GM12878 (cell line): Measurements from ENCODE around the gene DOCK1. TPM values are rescaled to one million over a fixed set of nuclear protein-coding genes. Genes with fewer than 3 reads are reported as not detected.

Experiments
- ATAC-seq: fragments of 200-7000 bp; cut with Tn5 transposase; 3 replicates; pipeline ENCODE4 v1.9.1; 2020; ENCODE audit warnings: mild to moderate bottlenecking, moderate library complexity
- BruUV-seq: library from RNA; stranded (reverse); fragments of 400-500 nt; replicated peaks from 2 replicates; lab custom pipeline; 2021; lab: Mats Ljungman, UMichigan
- CTCF ChIA-PET: fragments of 300-600 bp; sonication (Branson Sonifier 250); formaldehyde crosslinking; extraction: SDS; loops from one replicate; lab custom pipeline; 2021; ENCODE audit warnings: inconsistent platforms; lab: Yijun Ruan, JAX
- POLR2A ChIA-PET: fragments of 350-600 bp; formaldehyde crosslinking; extraction: SDS; loops from one replicate; lab custom pipeline; 2021; ENCODE audit warnings: inconsistent platforms; lab: Charles Lee
- RAD21 ChIA-PET: fragments of 300-600 bp; sonication (Branson Sonifier 250); formaldehyde crosslinking; loops from one replicate; lab custom pipeline; 2023; ENCODE audit warnings: antibody characterized with exemption; ENCODE audit not compliant: unreplicated experiment; lab: Charles Lee
- SMC1A ChIA-PET: fragments of 300-600 bp; sonication (Branson Sonifier 250); formaldehyde crosslinking; loops from one replicate; lab custom pipeline; 2023; ENCODE audit not compliant: unreplicated experiment, uncharacterized antibody; lab: Charles Lee
- DNase-seq: peaks from one replicate; pipeline ENCODE4 v3.0.0-alpha.2; 2011; ENCODE audit warnings: low read depth, low spot score
- FAIRE-seq: peaks from 3 replicates; lab custom pipeline; 2011; peaks lifted over from hg19 to GRCh38; lab: Jason Lieb, UNC
- H2AFZ ChIP-seq: 2 replicates; pipeline ENCODE4 v1.6.0; 2011; ENCODE audit warnings: low read depth, low read length, control low read depth; ENCODE audit not compliant: control insufficient read depth
- H3K27ac ChIP-seq: 2 replicates; pipeline ENCODE4 v1.5.1; 2011; ENCODE audit warnings: control low read depth; ENCODE audit not compliant: control insufficient read depth, insufficient read depth
- H3K27me3 ChIP-seq, 2 experiments: replicated peaks in 1 of 2; 2 replicates each; pipeline versions ENCODE4 v1.6.0 to v1.6.1; 2011; ENCODE audit warnings: low read length in 1 of 2; ENCODE audit not compliant: control insufficient read depth in 2 of 2, insufficient read depth in 2 of 2
- H3K36me3 ChIP-seq, 2 experiments: 2 replicates each; pipeline ENCODE4 v1.5.1; 2011; ENCODE audit warnings: low read length in 1 of 2; ENCODE audit not compliant: control insufficient read depth in 2 of 2, insufficient read depth in 2 of 2
- H3K4me1 ChIP-seq: 2 replicates; pipeline ENCODE4 v1.6.1; 2011; ENCODE audit warnings: mild to moderate bottlenecking, low read length, moderate library complexity, mixed read lengths; ENCODE audit not compliant: control insufficient read depth, insufficient read depth
- H3K4me2 ChIP-seq: 2 replicates; pipeline ENCODE4 v1.6.0; 2011; ENCODE audit warnings: control low read depth; ENCODE audit not compliant: control insufficient read depth, insufficient read depth
- H3K4me3 ChIP-seq: fragments of 200-600 bp; sonication (generic); 2 replicates; pipeline ENCODE4 v1.5.1; 2016
- H3K79me2 ChIP-seq: 2 replicates; pipeline ENCODE4 v1.6.0; 2011; ENCODE audit warnings: low read length; ENCODE audit not compliant: control insufficient read depth, insufficient read depth
- H3K9ac ChIP-seq: 2 replicates; pipeline ENCODE4 v1.8.0; 2011; ENCODE audit warnings: low read length, control low read depth, mixed read lengths; ENCODE audit not compliant: control insufficient read depth, insufficient read depth
- H3K9me3 ChIP-seq: replicated peaks from 3 replicates; pipeline ENCODE4 v1.5.1; 2011; ENCODE audit warnings: mild to moderate bottlenecking, low read length; ENCODE audit not compliant: control insufficient read depth, insufficient read depth
- H4K20me1 ChIP-seq: 2 replicates; pipeline ENCODE4 v1.6.0; 2011; ENCODE audit not compliant: control insufficient read depth, insufficient read depth
- ASH2L ChIP-seq: fragments of 300-600, 200-600 bp; sonication (generic); IDR thresholded peaks from 2 replicates; pipeline ENCODE4 v1.6.1; 2017; ENCODE audit warnings: low read depth, mild to moderate bottlenecking, borderline replicate concordance
- BCL11A ChIP-seq: IDR thresholded peaks from 2 replicates; pipeline ENCODE4 v1.6.1; 2011; ENCODE audit warnings: low read depth, low read length
- CBX3 ChIP-seq: fragments of 200-600 bp; sonication (generic); IDR thresholded peaks from 2 replicates; pipeline ENCODE4 v1.6.1; 2016; ENCODE audit warnings: low read depth, borderline replicate concordance
- CHD1 ChIP-seq: IDR thresholded peaks from 2 replicates; pipeline ENCODE4 v1.6.1; 2012; ENCODE audit warnings: low read depth, low read length, improper control_type of control experiment
- CUX1 ChIP-seq: IDR thresholded peaks from 2 replicates; pipeline ENCODE4 v1.6.1; 2012; ENCODE audit warnings: improper control_type of control experiment, low read depth, low read length; ENCODE audit not compliant: insufficient replicate concordance
- HDAC2 ChIP-seq: fragments of 200-600 bp; sonication (generic); IDR thresholded peaks from 2 replicates; pipeline ENCODE4 v1.6.1; 2017
- MAX ChIP-seq: IDR thresholded peaks from 2 replicates; pipeline ENCODE4 v1.6.1; 2012; ENCODE audit warnings: low read depth, low read length, improper control_type of control experiment
- POLR2A ChIP-seq: IDR thresholded peaks from 2 replicates; pipeline ENCODE4 v1.6.1; 2011; ENCODE audit warnings: low read depth, mild to moderate bottlenecking, low read length
- RB1 ChIP-seq: fragments of 450-650 bp; formaldehyde crosslinking; IDR thresholded peaks from 2 replicates; pipeline ENCODE4 v1.6.1; 2017; ENCODE audit warnings: mild to moderate bottlenecking, borderline replicate concordance
- SKIL ChIP-seq: fragments of 450-650 bp; IDR thresholded peaks from 2 replicates; pipeline ENCODE4 v1.6.1; 2017; ENCODE audit warnings: mild to moderate bottlenecking, low read depth, inconsistent platforms; ENCODE audit not compliant: poor library complexity, severe bottlenecking
- SMAD1 ChIP-seq: fragments of 450-650 bp; IDR thresholded peaks from 2 replicates; pipeline ENCODE4 v1.6.1; 2018; ENCODE audit warnings: mild to moderate bottlenecking, low read depth; ENCODE audit not compliant: partially characterized antibody
- ZBTB4 ChIP-seq: fragments of 450-650 bp; formaldehyde crosslinking; IDR thresholded peaks from 2 replicates; pipeline ENCODE4 v1.4.0; 2022; ENCODE audit warnings: mild to moderate bottlenecking, moderate library complexity
- WGBS: methylation state at CpG from one replicate; pipeline ENCODE4 v1.1.6; 2016; ENCODE audit warnings: low lambda C conversion rate; ENCODE audit not compliant: insufficient replicate concordance, insufficient coverage; ENCODE audit errors: missing lambda C conversion rate; 5-methylcytosine and 5-hydroxymethylcytosine counted together
- in situ Hi-C: fragments of 300-500 bp; cut with MboI; formaldehyde crosslinking; loops from 9 replicates; pipeline ENCODE4 v1.14.3; 2018; ENCODE audit warnings: mixed read lengths
- intact Hi-C: fragments of 100-400 bp; cut with micrococcal nuclease; formaldehyde crosslinking; loops from one replicate; pipeline ENCODE4 v1.14.2; 2022; ENCODE audit not compliant: unreplicated experiment
- polyA plus RNA-seq, 11 experiments: library from polyadenylated mRNA; depleted of rRNA in 4 of 11; unstranded in 6 of 11; stranded (reverse) in 5 of 11; fragments of >200 nt; fragmentation: Nextera tagmentation in 4 of 11; fragmentation: Illumina TruSeq in 1 of 11; extraction: Ambion mirVana in 4 of 11; extraction: Trizol in 1 of 11; gene quantifications; 1 replicate in 1 of 11; 2 replicates in 10 of 11; pipeline versions ENCODE4 v1.2.1 to v1.2.3, GENCODE V29; 2011 to 2016; ENCODE audit warnings: inconsistent platforms in 2 of 11, missing spikeins in 2 of 11, low read depth in 1 of 11
- total RNA-seq, 4 experiments: library from RNA; depleted of rRNA in 3 of 4; stranded (reverse); fragments of >200 nt in 3 of 4; fragmentation: Illumina TruSeq in 1 of 4; extraction: Trizol in 1 of 4; gene quantifications; 2 replicates each; pipeline versions ENCODE4 v1.2.1 to v1.2.3, GENCODE V29; 2013 to 2021

DOCK1 gene
- total and polyA plus RNA-seq, 10 of the 15 experiments (the other 5 are each of a cell fraction or from before 2014, with no cell fraction given), result 0.05 to 0.18 TPM; not detected in 8

DNA sequence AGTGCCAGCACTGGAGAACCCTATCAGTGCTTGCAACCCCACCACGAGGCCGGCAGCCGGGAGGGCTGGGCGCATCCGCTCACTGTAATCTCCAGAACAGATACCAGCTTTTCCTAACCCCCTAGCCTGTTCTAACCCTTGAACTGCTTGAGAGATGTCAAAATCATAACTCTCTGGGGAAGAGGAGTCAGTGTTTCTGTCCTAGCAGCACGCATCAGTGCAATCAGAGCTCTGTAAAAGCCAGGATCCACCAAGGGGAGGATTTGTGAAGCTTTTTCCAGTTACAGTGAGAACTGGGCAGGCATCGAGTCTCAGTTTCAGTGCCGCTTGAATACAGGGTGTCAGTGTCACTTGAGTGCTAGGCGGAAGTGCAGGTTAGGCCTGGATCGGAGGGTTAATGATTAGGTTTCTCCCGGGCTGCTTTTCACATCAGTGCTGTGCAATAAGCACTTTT lies 395.7 kb downstream of the DOCK1 start:
- no peak overlapping the region for H3K27ac ChIP-seq
- CTCF ChIA-PET, result no interaction called here
- in situ Hi-C loops, result no loop called here
- 29% methylated on average over 11 of the region's 11 CpGs for WGBS
- H3K79me2 ChIP-seq, result no peaks in the 10 kb centered on the region
- H2AFZ ChIP-seq, result no peak overlapping the region
- H3K27me3 ChIP-seq, result no peaks in the 10 kb centered on the region
- H3K4me3 ChIP-seq, result no peak overlapping the region
- SMC1A ChIA-PET, result no interaction called here
- no peak for ATAC-seq
- no peaks in the 10 kb centered on the region for H3K4me1 ChIP-seq
- H3K9ac ChIP-seq, result no peak overlapping the region
- no peaks in the 10 kb centered on the region; the same call in 2 of the 3 replicates for H3K9me3 ChIP-seq
- no peak overlapping the region for H3K4me2 ChIP-seq
- no TSS peak for BruUV-seq
- no peaks in the 10 kb centered on the region for H3K36me3 ChIP-seq
- POLR2A ChIA-PET, result no interaction called here
- no peak for FAIRE-seq
- intact Hi-C loops, result no loop called here
- RAD21 ChIA-PET, result no interaction called here
- no peaks in the 10 kb centered on the region for H4K20me1 ChIP-seq
- DNase-seq, result no peak
- TF ChIP-seq SMAD1, result no peak
- no peak for TF ChIP-seq CUX1
- TF ChIP-seq ASH2L, result no peak
- TF ChIP-seq BCL11A, result no peak
- TF ChIP-seq ZBTB4 (CRISPR knock-in tag), result no peak
- no peak for TF ChIP-seq CBX3
- no peak for TF ChIP-seq SKIL
- TF ChIP-seq HDAC2, result no peak
- no peak for TF ChIP-seq CHD1
- no peak for TF ChIP-seq POLR2A
- no peak for TF ChIP-seq MAX
- no peak for TF ChIP-seq RB1
